AG20443 (cell line): ENCODE results near the gene TSSC4.

Experiments used
- DNase-seq: peaks from one replicate; pipeline ENCODE4 v3.0.0; 2012; ENCODE audit warnings: low spot score, mixed read lengths

TSSC4 gene

DNA sequence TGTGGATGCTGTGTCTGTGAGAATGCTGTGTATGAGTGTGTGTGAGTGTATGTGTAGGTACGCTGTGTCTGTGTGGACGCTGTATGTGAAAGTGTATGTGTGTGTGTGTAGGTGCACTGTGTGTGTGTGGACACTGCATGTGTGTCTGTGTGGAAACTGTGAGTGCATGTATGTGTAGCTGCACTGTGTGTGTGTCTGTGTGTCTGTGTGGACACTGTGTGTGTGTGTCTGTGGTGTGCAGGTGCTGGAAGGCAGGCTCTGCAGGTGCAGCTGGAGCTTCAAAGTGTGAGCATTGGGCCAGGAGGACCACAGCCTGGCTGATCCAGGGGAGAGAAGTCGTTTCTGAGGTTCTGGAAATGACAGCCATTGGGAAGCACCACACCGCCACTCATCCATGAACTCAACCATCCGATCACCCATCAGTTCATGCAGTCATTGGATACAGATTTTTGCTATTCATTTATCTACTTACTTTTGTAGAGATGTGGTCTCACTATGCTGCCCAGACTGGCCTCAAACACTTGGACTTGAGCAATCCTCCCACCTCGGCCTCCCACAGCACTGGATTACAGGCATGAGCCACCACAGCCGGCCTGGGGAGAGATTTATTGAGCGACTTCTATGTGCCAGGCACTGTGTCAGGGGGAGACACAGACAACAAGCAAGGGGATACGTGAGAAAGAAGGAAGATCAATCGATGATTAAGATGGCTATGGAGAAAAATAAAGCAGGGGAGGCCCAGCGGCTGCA lies 34.1 kb downstream of the TSSC4 start:
- no peak for DNase-seq

DNA sequence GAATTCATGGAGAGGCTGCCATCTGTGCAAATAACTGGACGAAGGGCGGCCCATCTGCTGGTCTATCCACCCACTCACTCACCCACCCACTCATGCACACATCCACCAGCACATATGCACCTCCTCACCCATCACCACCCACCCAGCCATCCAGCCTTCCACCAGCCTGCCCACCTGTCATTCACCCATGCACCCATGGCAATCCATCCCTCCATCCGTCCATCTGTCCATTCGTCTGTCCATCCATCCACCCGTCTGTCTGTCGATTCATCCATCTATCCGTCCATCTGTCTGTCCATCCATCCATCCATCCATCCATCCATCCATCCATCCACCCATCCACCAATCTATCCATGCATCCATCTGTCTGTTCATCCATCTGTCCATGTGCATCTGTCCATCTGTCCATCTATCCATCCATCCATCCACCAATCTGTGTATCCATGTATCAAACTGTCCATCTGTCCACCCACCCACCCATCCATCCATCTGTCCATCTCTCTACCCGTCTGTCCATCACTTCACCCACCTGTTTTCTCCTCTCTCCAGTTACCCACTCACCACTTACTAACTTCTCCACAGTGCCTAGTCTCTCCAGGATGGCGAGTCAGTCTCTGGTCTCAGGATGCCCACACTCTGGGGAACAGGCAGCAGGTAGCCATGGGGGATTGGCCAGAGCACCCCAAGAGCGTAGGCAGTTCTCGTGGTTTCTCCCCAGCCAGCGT lies 34.9 kb downstream of the TSSC4 start:
- DNase-seq, result no peak

DNA sequence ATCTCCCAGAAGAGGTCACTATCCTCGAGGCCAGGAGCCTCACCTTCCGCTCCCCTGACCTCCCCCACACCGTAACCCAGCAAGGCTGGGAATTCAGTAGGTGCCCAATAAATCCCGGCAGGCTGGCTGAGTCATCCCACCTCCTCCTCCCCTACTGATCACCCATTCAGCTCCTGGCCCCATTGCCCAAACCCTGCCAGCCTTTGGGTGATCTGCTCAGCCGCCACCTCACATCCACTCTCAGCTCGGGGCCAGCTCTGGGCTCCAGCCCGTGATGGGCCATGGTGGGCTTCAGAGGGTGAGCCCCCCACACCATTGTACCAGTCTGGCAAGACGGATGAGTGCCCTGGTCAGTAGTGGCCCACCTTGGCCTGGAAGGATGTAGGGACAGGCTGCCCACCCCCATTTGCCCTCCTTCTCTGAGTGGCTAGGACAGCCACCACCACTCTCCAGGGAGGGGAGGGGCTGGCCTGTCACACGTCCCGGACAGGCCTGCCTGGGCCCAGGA lies 35.5 kb downstream of the TSSC4 start:
- no peak for DNase-seq

DNA sequence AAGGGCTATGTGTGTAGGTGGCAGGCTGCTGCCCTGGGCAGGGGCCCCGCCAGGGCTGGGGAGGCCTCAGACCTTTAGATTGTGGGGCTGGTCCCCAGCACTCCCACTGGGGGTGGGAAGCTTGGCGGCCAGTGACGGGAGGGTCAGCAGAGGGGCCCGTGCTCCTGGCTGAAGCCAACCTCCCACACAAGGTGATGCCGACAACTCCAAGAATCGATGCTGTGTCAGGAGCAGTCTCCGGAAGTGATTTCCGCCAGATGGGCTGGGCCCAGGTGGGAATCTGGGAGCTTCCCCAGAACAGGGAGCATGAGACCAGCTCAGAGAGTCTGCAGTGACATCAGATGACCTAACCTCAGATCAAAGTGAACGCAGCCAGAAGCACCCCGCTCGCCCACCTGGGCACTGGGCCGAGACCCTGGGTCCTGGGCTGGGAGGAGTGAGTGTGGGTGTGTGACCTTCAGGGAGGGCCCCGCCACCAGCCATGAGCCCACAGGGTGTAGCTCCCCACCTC lies 36.0 kb downstream of the TSSC4 start:
- no peak for DNase-seq

DNA sequence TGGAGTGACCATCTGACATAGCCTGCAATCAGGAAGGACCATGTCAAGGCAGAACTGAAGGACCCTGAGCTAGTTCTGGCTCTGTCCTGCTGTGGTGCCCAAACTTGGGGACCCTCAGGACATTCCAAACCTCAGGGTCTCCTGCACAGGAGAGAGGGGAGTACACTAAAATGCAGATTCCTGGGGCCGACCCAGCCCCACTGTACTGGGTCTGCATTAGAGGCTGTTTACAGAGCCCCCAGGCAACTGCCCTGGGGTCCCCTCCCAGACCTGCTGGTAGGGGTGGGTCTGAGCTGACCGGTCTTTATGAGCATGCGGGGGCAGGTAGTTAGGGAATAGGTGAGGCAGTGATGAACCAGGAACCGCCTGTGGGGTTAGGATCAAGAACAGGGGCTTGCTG lies 37.0 kb downstream of the TSSC4 start:
- no peak for DNase-seq

DNA sequence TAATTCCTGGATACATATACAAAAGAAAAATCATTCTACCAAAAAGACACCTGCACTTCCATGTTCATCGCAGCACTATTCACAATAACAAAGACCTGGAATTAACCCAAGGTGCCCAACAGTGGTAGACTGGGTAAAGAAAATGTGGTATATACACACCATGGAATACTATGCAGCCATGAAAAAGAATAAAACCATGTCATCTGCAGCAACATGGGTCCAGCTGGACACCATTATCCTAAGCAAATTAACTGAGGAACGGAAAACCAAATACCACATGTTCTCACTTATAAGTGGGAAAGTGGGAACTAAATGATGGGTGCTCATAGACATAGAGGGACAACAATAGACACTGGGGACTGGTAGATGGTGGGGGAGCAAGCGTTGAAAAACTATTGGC lies 39.3 kb downstream of the TSSC4 start:
- DNase-seq, result no peak

GRCh38 chr11:2440646-2441045 lies 40.1 kb downstream of the TSSC4 start:
- no peak for DNase-seq

DNA sequence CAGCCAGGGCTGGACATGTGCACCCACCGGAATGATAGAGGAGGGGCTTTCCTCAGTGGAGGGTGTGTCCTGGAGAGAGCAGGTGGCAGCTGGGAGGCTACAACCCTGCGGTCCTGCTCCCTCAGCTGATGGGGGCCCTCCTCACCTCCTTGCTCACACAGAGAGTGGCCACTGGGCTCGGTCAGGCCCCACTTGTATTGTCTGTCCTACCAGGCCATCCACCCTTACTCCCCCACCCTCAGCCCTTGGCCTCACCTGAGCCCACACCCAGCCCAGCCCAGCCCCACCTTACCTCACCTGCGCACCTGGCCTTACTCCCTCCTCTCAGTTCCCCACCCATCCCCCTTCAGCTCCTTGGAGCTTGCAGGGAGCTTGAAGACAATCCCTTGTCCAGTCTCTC lies 40.6 kb downstream of the TSSC4 start:
- DNase-seq, result no peak

GRCh38 chr11:2442589-2442988 lies 42.0 kb downstream of the TSSC4 start:
- no peak for DNase-seq

DNA sequence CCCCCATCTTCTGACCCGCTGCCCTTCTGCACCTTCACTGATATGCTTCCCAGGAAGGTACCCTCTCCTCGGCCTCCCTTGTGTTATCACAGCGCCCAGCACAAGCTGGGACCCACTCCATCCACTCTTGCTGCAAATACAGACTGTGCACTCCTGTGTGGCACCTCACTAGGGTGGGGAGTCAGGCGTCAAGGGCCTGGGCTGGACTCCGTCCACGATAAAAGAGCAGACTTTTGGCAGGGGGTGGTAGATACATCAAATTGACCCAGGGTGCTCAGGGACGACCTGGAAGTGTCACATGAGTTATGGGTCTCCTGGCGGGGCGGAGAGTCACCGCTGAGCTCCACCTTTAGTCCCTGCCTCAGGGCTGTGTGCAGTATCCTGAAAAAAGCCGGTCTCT lies 42.9 kb downstream of the TSSC4 start:
- no peak for DNase-seq

DNA sequence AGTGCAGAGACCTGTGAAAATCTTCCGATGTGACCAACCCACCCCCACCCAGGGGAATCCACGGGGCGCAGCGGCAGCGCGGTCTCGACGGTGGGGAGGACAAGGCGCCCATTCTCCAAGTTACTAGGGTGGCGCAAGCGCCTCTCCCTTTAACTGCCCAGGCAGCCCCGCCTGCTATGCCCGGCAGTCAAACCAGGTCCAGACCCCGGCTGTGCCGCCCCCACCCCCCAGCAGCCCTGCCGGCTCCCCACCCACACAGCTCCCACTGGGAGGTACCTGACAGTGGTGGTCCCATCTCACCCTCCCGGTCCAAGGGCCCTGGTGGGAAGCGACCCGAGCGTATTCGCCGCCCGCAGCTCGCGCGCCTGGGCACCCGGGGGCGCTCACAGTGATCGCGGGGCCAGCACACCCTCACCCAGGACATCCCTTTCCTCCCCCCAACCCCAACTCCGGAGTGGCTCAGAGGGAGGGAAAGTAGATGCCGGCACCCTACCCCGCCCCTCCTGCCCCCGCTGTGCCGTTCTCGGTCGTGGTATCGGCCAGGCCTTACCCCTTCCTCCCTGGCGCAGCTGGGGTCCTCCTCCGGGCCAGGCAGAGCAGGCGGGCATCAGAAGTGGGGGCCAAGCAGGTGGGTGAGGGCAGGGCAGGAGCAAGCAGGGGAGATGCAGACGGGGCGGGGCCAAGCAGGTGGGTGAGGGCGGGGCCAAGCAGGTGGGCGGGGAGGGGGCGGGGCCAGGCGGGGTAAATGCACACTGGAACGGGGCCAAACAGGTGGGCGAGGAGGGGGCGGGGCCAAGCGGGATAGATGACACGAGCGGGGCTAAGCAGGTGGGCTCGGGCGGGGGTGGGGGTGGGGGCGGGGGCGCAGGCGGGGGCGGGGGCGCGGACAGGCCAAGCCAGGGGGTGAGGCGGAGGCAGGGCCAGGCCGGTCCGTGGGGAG lies 43.6 kb downstream of the TSSC4 start, which contains the start of gene TRPM5:
Gene TRPM5, minus strand, starts transcription at position 634 of the 940 bp plus-strand sequence. CDS start 21,478 bp downstream, outside the sequence.
- no peak for DNase-seq

DNA sequence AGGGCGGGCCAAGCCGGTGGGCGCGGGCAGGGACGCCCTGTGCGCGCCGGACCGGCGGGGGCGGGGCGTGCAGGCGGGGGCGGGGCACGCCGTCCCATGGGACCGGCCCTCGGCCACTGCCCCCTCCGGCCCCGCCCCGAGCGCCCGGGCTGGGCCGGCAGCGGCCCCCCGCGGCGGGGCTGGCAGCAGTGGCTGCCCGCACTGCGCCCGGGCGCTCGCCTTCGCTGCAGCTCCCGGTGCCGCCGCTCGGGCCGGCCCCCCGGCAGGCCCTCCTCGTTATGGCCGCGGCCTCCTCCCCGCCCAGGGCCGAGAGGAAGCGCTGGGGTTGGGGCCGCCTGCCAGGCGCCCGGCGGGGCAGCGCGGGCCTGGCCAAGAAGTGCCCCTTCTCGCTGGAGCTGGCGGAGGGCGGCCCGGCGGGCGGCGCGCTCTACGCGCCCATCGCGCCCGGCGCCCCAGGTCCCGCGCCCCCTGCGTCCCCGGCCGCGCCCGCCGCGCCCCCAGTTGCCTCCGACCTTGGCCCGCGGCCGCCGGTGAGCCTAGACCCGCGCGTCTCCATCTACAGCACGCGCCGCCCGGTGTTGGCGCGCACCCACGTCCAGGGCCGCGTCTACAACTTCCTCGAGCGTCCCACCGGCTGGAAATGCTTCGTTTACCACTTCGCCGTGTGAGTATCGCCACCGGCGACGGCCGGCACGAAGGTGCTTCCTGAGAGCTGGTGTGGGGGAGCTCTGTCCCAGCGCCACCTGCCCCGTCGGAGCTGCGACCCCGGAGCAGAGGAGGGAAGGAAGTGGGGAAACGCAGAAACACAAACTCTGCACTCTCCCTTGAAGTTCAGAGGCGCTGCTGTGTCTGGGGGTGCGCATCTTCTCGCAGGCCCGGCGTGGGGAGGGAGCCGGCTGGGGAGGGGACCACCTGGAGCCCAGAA lies 44.5 kb downstream of the TSSC4 start, which contains the start of gene KCNQ1:
Gene KCNQ1, plus strand, starts transcription at position 188 of the 925 bp plus-strand sequence. Its CDS starts 91 bp downstream, at position 279.
- DNase-seq, result no peak

GRCh38 chr11:2445746-2446551 lies 45.4 kb downstream of the TSSC4 start:
- DNase-seq, result no peak

DNA sequence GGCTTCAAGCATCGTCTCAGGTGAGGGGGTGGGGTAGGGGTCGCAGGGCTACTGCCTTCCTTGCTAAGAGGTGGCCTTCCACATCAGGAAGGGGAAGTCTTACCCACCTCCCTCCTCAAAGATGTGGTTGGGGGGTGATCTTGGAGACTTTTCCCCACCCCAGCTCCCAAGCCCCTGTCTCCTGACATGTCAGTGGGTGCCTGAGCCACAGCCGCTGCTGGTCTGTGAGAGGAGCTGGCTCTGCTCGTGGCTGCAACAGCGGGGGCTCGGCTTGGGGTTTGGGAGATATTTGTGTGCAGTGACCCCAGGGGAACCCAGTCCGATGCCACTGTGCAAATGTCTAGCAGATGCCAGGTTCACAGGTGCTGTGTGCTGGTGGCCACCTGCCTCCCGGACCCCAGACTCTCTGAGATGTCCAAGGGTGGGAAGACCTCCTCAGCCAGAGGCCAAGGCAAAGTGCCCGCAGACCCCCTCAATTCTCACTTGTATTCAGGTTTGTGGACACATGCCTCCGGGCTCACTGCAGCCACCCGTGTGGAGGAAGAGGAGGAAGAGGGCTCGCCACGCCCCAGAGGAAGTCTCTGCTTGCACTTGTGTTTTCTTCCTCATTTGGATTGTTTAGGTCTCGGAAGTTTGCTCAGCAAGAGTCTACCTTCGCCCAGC lies 46.2 kb downstream of the TSSC4 start:
- DNase-seq, result no peak

- DNase-seq, result no peak
Observed at GRCh38 chr11:2447253-2447950, 46.9 kb downstream of the TSSC4 start.

GRCh38 chr11:2447951-2448650 lies 47.6 kb downstream of the TSSC4 start:
- DNase-seq, result no peak

DNA sequence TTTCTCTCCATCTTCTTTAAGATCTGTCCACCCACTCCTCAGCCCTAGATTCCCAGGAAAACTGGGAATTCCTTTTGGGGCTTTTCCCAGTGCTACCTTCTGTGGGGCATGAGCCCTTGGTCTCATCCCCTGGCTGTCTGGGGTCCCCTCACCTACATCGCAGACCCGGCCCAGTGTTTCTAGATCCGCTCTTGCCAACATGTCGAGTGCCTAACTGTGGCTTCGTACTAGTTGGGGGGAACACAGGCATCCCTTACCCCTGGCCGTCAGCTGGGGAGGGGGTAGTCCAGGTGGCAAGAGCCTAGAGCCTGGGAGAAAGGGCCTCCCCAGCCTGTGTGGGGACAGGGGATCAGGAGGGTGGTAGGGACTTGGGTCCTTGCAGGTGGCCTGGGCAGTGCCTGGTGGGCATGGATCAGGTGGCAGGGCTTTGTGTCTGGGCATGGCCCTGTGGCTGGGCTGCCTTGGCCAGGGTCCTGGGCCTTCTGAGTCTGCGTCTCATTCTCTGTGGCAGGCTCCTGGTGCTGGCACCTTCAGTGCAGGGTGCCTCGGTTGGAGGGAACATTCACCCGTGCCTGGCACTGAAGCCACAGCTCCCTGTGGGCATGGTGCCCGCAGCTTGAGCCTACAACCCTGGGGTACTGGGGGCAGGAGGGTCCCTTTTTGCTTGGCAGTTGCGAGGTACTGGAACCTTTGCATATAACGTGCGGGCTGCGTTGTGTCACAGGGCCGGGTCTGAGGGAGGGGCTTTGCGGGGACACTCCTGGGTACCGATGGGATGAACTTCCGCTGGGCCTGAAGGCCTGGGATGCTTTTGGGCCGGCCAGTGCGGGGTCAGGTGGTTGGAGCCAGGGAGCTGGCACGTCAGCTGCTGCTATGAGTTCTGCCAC lies 48.4 kb downstream of the TSSC4 start:
- no peak for DNase-seq
